Measurements from ENCODE around the gene RIN1.

The RIN1 gene

GRCh38 chr11:66340596-66341501 is 4.6 kb upstream of the RIN1 start:
- no peaks in the 10 kb centered on the region for H3K27me3 ChIP-seq
- peaks cover 11% of the 10 kb centered on the region; the same call in 1 of the 2 replicates for H3K36me3 ChIP-seq
- no peak for DNase-seq
- no peaks in the 10 kb centered on the region for H3K9me3 ChIP-seq
- TF ChIP-seq CTCF (IDR thresholded peaks at IDR 0.05; ENCODE audit: low read depth, low read length): no peak
- H3K4me1 ChIP-seq: peaks cover 13% of the 10 kb centered on the region
- no peak overlapping the region for H3K4me3 ChIP-seq (ENCODE audit: low read depth, low read length)

GRCh38 chr11:66339686-66340483 is 3.7 kb upstream of the RIN1 start:
- no peak for DNase-seq
- Histone ChIP-seq H3K4me3 (ENCODE audit: low read depth, low read length) (no peak overlapping the region), H3K4me1 (peaks cover 19% of the 10 kb centered on the region), H3K9me3 (no peaks in the 10 kb centered on the region), H3K27me3 (no peaks in the 10 kb centered on the region), H3K36me3 (peaks cover 11% of the 10 kb centered on the region; the same call in 1 of the 2 replicates)
- TF ChIP-seq CTCF (IDR thresholded peaks at IDR 0.05; ENCODE audit: low read depth, low read length): no peak

- DNase-seq: no peak
- Histone ChIP-seq H3K36me3 (peaks cover 11% of the 10 kb centered on the region; the same call in 1 of the 2 replicates), H3K4me1 (peaks cover 19% of the 10 kb centered on the region), H3K9me3 (no peaks in the 10 kb centered on the region), H3K27me3 (no peaks in the 10 kb centered on the region), H3K4me3 (ENCODE audit: low read depth, low read length) (no peak overlapping the region)
- no peak for TF ChIP-seq CTCF (IDR thresholded peaks at IDR 0.05; ENCODE audit: low read depth, low read length)
These were observed 3.0 kb upstream of the RIN1 start for GRCh38 chr11:66339162-66339675.

GRCh38 chr11:66338276-66339161 is 2.3 kb upstream of the RIN1 start:
- Histone ChIP-seq H3K27me3 (no peaks in the 10 kb centered on the region), H3K36me3 (peaks cover 11% of the 10 kb centered on the region; the same call in 1 of the 2 replicates), H3K9me3 (no peaks in the 10 kb centered on the region), H3K4me1 (peaks cover 19% of the 10 kb centered on the region), H3K4me3 (ENCODE audit: low read depth, low read length) (no peak overlapping the region)
- no peak for TF ChIP-seq CTCF (IDR thresholded peaks at IDR 0.05; ENCODE audit: low read depth, low read length)
- no peak for DNase-seq

DNA sequence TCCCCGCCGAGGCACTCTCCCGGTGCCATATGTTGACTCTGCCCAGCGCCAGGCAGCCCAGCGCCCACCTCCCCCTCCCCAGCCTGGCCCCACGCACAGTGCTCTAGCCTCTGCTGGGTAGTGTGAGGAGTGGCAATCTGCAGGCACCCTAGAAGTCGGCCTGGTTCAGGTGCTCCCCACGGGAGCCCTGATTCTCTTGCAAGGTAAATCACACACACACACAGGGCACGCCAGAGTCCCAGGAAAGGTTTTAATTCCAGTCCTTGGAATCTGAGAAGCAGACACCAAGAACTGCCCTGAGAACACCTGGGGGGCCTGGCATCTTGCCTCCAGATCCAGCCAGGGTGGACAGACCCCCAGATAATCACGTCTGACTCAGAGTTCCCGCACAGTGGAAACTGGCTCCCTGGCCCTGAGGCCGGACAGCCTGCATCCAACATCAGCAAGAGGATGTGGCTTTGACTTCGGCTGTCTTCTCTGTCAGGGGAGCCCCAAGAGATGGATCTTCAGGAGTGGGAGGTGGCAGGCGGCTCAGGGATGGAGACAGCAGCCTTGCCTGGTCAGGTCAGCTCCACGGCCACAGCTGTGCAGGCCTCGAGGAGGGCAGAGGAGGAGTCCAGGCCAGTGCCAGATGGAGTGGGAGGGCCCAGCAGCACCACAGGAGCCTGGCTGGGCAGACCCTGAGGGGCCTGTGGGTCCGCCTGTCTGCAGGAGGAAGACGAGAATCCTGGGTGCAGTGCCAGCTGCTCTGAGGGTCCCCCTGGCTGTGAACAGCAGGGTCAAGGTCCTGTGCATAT is 1.1 kb upstream of the RIN1 start:
- no peaks in the 10 kb centered on the region for H3K9me3 ChIP-seq
- no peaks in the 10 kb centered on the region for H3K27me3 ChIP-seq
- DNase-seq: no peak
- no peak; the same call in 1 of the 2 replicates for TF ChIP-seq CTCF (IDR thresholded peaks at IDR 0.05; ENCODE audit: low read depth, low read length)
- H3K4me1 ChIP-seq: peaks cover 19% of the 10 kb centered on the region
- H3K36me3 ChIP-seq: peaks cover 11% of the 10 kb centered on the region; the same call in 1 of the 2 replicates
- no peak overlapping the region for H3K4me3 ChIP-seq (ENCODE audit: low read depth, low read length)

Data from BE2C (cell line).